Type B pancreatic cell (in vitro differentiated cells): Measurements from ENCODE around the gene PPP2R5B. TPM values are rescaled to one million over a fixed set of nuclear protein-coding genes. Genes with fewer than 3 reads are reported as not detected.
"Not testable (repeated sequence)": the region's sequence is repeated elsewhere in the genome, so short reads cannot be mapped to it uniquely, and the experiment has no call there.

Source experiments
- DNase-seq: peaks from one replicate; pipeline ENCODE4 v3.0.0; 2021; ENCODE audit warnings: mixed read lengths; ENCODE audit not compliant: unreplicated experiment; ENCODE audit errors: extremely low spot score
- H3K27ac Mint-ChIP-seq: 2 replicates; pipeline ENCODE4 v1.8.0; 2021; ENCODE audit warnings: mild to moderate bottlenecking, mixed read lengths
- H3K27me3 Mint-ChIP-seq: 2 replicates; pipeline ENCODE4 v1.8.0; 2021; ENCODE audit warnings: mixed read lengths
- H3K36me3 Mint-ChIP-seq: 2 replicates; pipeline ENCODE4 v1.8.0; 2021; ENCODE audit warnings: mixed read lengths
- H3K4me1 Mint-ChIP-seq: one replicate; pipeline ENCODE4 v1.8.0; 2021; ENCODE audit warnings: mixed read lengths; ENCODE audit not compliant: unreplicated experiment
- H3K4me3 Mint-ChIP-seq: 2 replicates; pipeline ENCODE4 v1.8.0; 2021; ENCODE audit warnings: mild to moderate bottlenecking, mixed read lengths
- H3K9me3 Mint-ChIP-seq: 2 replicates; pipeline ENCODE4 v1.8.0; 2021; ENCODE audit warnings: mixed read lengths
- microRNA-seq: library from miRNA; unstranded; fragments of <30 nt; microRNA quantifications from one replicate; pipeline ENCODE4, GENCODE V29; 2020
- total RNA-seq: library from RNA; stranded (reverse); gene quantifications from 2 replicates; pipeline ENCODE4 v1.2.1, GENCODE V29; 2021; ENCODE audit warnings: low replicate concordance
- TF ChIP-seq, protein P1 (sequence below): fragments of 200-600 bp; sonication (generic); conservative IDR thresholded peaks from 2 replicates; pipeline ENCODE4 v1.5.0; 2021; ENCODE audit warnings: antibody characterized with exemption, mild to moderate bottlenecking

PPP2R5B gene
- total RNA-seq, 1 donor from 2014 or later, result 19.4 TPM

DNA sequence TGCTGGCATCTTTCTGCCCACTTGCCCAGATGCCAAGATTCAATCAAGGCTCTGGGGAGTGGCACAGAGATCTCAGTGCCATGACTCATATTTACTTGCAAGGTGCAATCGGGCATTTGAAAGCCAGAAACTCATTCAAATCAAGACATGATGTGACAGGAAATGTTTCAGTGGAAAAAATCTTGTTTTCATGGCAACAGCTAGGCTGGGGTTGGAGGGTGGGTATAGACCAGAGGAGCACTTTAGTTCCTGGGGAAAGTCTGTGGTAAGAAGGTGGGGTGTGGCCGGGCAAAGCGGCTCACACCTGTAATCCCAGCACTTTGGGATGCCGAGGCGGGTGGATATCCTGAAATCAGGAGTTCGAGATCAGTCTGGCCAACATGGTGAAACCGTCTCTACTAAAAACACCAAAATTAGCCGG lies 46.3 kb downstream of the PPP2R5B start:
- Mint-ChIP-seq H3K27me3 (peaks cover 8% of the 10 kb centered on the region), H3K9me3 (no peaks in the 10 kb centered on the region), H3K4me3 (no peak overlapping the region), H3K36me3 (no peaks in the 10 kb centered on the region), H3K27ac (no peak overlapping the region), H3K4me1 (no peaks in the 10 kb centered on the region)
- TF ChIP-seq, protein P1, sequence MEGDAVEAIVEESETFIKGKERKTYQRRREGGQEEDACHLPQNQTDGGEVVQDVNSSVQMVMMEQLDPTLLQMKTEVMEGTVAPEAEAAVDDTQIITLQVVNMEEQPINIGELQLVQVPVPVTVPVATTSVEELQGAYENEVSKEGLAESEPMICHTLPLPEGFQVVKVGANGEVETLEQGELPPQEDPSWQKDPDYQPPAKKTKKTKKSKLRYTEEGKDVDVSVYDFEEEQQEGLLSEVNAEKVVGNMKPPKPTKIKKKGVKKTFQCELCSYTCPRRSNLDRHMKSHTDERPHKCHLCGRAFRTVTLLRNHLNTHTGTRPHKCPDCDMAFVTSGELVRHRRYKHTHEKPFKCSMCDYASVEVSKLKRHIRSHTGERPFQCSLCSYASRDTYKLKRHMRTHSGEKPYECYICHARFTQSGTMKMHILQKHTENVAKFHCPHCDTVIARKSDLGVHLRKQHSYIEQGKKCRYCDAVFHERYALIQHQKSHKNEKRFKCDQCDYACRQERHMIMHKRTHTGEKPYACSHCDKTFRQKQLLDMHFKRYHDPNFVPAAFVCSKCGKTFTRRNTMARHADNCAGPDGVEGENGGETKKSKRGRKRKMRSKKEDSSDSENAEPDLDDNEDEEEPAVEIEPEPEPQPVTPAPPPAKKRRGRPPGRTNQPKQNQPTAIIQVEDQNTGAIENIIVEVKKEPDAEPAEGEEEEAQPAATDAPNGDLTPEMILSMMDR, result no peak
- no peak for DNase-seq

DNA sequence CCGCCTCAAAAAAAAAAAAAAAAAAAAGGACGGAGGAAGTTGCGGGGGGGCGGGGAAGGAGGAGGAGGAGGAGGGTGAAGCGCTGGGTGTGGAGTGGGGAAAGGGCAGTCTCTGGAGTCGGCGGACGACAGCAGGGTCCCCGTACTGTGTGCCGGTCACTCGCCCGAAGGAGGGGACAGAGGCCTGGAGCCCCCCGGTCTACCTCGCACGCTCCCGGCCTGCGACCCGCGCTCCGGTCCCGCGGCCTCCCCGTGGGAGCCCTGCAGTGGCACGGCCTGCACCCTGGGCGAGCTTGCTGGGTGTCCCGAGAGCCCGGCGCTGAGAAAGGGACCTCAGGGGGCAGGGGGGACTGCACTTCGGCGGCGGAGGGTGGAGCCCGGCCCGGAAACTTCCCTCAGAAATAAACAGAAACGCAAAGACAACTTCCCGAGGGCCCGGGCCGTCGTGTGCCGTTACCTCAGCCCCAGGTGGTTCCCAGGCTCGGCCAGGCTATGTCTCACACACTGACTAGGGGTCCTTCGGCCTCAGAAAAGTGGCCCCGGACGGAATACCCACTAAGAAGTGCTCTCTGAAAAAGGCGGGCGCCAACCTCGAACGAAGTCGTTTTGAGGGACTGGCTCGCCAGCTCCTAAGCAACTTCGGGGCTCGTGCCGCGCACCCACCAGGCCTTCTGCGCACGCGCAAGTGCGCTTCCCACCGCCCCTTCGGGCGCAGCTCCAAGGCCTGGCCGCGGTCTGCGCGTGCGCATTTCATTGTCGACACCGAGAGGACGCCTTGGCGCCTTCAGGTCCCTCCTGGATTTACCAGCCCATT lies 47.1 kb downstream of the PPP2R5B start, which contains the start of gene MAJIN:
Gene MAJIN, minus strand, starts transcription at position 688 of the 813 bp plus-strand sequence. CDS start 12,703 bp downstream, outside the sequence.
- TF ChIP-seq, protein P1, result no peak
- Mint-ChIP-seq H3K27me3 (peaks cover 8% of the 10 kb centered on the region), H3K36me3 (no peaks in the 10 kb centered on the region), H3K4me3 (no peak within 1 kb of the TSS), H3K4me1 (no peaks in the 10 kb centered on the region), H3K9me3 (no peaks in the 10 kb centered on the region), H3K27ac (no peak within 1 kb of the TSS)
- no peak for DNase-seq

DNA sequence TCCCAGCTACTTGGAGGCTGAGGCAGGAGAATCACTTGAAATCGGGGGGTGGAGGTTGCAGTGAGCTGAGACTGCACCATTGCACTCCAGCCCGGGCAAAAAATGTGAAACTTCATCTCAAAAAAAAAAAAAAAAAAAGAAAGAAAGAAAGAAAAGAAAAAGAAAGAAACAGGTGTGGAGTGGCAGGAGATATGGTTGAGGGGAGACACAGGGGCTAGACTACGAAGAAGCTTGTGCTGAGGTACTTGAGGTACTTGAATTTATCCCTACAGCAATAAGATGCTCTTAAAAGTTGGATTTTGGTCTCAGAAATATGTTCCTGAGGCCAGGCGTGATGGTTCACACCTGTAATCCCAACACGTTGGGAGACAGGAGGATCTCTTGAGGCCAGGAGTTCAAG lies 49.6 kb downstream of the PPP2R5B start:
- Mint-ChIP-seq H3K9me3 (no peaks in the 10 kb centered on the region), H3K27me3 (peaks cover 10% of the 10 kb centered on the region), H3K4me1 (no peaks in the 10 kb centered on the region), H3K4me3 (no peak overlapping the region), H3K27ac (no peak overlapping the region), H3K36me3 (no peaks in the 10 kb centered on the region)
- no peak for DNase-seq
- TF ChIP-seq, protein P1, result no peak

DNA sequence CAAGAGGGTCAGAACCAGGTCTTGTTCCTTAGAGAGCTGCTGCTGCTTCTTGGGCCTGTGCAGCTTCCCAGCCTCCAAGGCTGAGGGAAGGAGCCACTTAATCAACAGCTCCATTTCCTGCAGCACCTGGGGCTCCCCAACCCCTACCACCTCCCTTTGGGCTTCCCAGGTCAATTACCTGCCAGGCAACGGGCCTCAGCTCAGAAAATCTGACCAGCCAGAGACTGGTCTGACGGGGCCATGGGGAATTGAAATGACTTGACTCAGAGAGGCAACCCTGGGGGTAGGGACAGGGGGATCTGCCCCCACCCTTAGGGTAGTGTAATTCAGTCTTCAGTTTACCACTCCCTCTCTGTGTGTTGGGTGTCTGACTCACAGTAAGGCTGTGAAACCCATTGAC lies 52.2 kb downstream of the PPP2R5B start:
- TF ChIP-seq, protein P1, result no peak
- H3K9me3 Mint-ChIP-seq, result no peaks in the 10 kb centered on the region
- H3K36me3 Mint-ChIP-seq, result no peaks in the 10 kb centered on the region
- no peak for DNase-seq
- peaks cover 11% of the 10 kb centered on the region for H3K27me3 Mint-ChIP-seq
- H3K4me1 Mint-ChIP-seq, result no peaks in the 10 kb centered on the region
- no peak overlapping the region for H3K27ac Mint-ChIP-seq
- no peak overlapping the region for H3K4me3 Mint-ChIP-seq

DNA sequence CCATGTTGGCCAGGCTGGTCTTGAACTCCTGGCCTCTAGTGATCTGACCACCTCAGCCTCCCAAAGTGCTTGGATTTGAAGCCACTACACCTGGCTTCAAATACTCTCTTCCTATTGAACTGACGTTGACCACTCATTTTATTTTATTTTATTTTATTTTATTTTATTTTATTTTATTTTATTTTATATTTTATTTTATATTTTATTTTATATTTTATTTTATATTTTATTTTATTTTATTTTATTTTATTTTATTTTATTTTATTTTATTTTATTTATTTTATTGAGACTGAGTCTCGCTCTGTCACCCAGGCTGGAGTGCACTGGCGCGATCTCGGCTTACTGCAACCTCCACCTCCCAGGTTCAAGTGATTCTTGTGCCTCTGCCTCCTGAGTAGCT lies 58.9 kb downstream of the PPP2R5B start:
- peaks cover 19% of the 10 kb centered on the region for H3K27me3 Mint-ChIP-seq
- not testable (repeated sequence) for H3K4me3 Mint-ChIP-seq, DNase-seq, H3K27ac Mint-ChIP-seq, H3K36me3 Mint-ChIP-seq, H3K9me3 Mint-ChIP-seq, H3K4me1 Mint-ChIP-seq

Small RNA genes within 50 kb of the gene (microRNA-seq; reads per million reads assigned to microRNA genes)
- gene MIR6749, result not detected
- gene MIR6750, result 0.83 reads per million

Other genes starting within 250 kb of the PPP2R5B start
- 12.7 and 22.1 TPM in 2 replicates for gene NRXN2, start 201.5 kb upstream of the PPP2R5B start, total RNA-seq
- 3.0 and 11.7 TPM in 2 replicates for gene RASGRP2, start 180.5 kb upstream of the PPP2R5B start, total RNA-seq
- 2.0 and 239 TPM in 2 replicates for gene PYGM, start 164.7 kb upstream of the PPP2R5B start, total RNA-seq
- gene SF1, start 146.1 kb upstream of the PPP2R5B start, total RNA-seq, result 315 and 450 TPM in 2 replicates
- 8.6 and 20.2 TPM in 2 replicates for gene MAP4K2, start 121.5 kb upstream of the PPP2R5B start, total RNA-seq
- gene MEN1, start 114.1 kb upstream of the PPP2R5B start, total RNA-seq, result 35.5 and 50.6 TPM in 2 replicates
- 20.1 and 47.7 TPM in 2 replicates for gene CDC42BPG, start 80.0 kb upstream of the PPP2R5B start, total RNA-seq
- 86.6 and 121 TPM in 2 replicates for gene EHD1, start 46.1 kb upstream of the PPP2R5B start, total RNA-seq
- gene ATG2A, start 7.5 kb upstream of the PPP2R5B start, total RNA-seq, result 26.8 and 30.8 TPM in 2 replicates
- gene GPHA2, start 11.2 kb downstream of the PPP2R5B start, total RNA-seq, result 0.85 TPM in 1 of 2 replicates, not detected in the other
- gene MAJIN, start 47.4 kb downstream of the PPP2R5B start, total RNA-seq, result not detected in 2 replicates
- gene BATF2, start 72.3 kb downstream of the PPP2R5B start, total RNA-seq, result 1.0 TPM in 2 replicates
- gene ARL2, start 89.5 kb downstream of the PPP2R5B start, total RNA-seq, result 63.0 and 65.8 TPM in 2 replicates
- 21.3 and 25.3 TPM in 2 replicates for gene SNX15, start 102.8 kb downstream of the PPP2R5B start, total RNA-seq
- 16.7 and 21.9 TPM in 2 replicates for gene SAC3D1, start 116.5 kb downstream of the PPP2R5B start, total RNA-seq
- gene NAALADL1, start 133.9 kb downstream of the PPP2R5B start, total RNA-seq, result 1.2 and 4.3 TPM in 2 replicates
- gene CDCA5, start 159.4 kb downstream of the PPP2R5B start, total RNA-seq, result 18.7 and 39.3 TPM in 2 replicates
- gene ZFPL1, start 159.5 kb downstream of the PPP2R5B start, total RNA-seq, result 35.9 and 49.1 TPM in 2 replicates
- 96.3 and 104 TPM in 2 replicates for gene VPS51, start 171.5 kb downstream of the PPP2R5B start, total RNA-seq
- gene TM7SF2, start 187.2 kb downstream of the PPP2R5B start, total RNA-seq, result 52.2 and 61.3 TPM in 2 replicates
- gene ZNHIT2, start 193.0 kb downstream of the PPP2R5B start, total RNA-seq, result 11.4 and 12.2 TPM in 2 replicates
- gene FAU, start 197.4 kb downstream of the PPP2R5B start, total RNA-seq, result 758 and 795 TPM in 2 replicates
- gene MRPL49, start 197.6 kb downstream of the PPP2R5B start, total RNA-seq, result 49.1 and 54.8 TPM in 2 replicates
- gene SYVN1, start 209.8 kb downstream of the PPP2R5B start, total RNA-seq, result 48.6 and 50.6 TPM in 2 replicates
- not detected in 2 replicates for gene SPDYC, start 245.5 kb downstream of the PPP2R5B start, total RNA-seq